Panc1 (cell line): Measurements from ENCODE around the gene CYP4F2.
"Not testable (repeated sequence)": the region's sequence is repeated elsewhere in the genome, so short reads cannot be mapped to it uniquely, and the experiment has no call there.

Source experiments
- POLR2AphosphoS5 ChIP-seq: IDR thresholded peaks from 2 replicates; pipeline ENCODE4 v1.6.1; 2012; ENCODE audit warnings: mild to moderate bottlenecking, low read depth, low read length, moderate library complexity
- SIN3A ChIP-seq: IDR thresholded peaks from 2 replicates; pipeline ENCODE4 v1.6.1; 2012; ENCODE audit warnings: low read depth, mild to moderate bottlenecking, low read length, moderate library complexity, borderline replicate concordance; ENCODE audit not compliant: insufficient read depth
- TCF7L2 ChIP-seq: IDR thresholded peaks from 2 replicates; pipeline ENCODE4 v1.6.1; 2011; ENCODE audit warnings: mild to moderate bottlenecking, low read depth, low read length, inconsistent platforms
- TF ChIP-seq, protein P1 (sequence below), 2 experiments: IDR thresholded peaks; 2 replicates each; pipeline ENCODE4 v1.6.1; 2011 to 2012; ENCODE audit warnings: low read depth in 2 of 2, control low read depth in 1 of 2, low read length in 1 of 2, mild to moderate bottlenecking in 1 of 2, moderate library complexity in 1 of 2; ENCODE audit not compliant: insufficient read depth in 1 of 2
- TF ChIP-seq, protein P2 (sequence below): fragments of 450-650 bp; IDR thresholded peaks from 2 replicates; pipeline ENCODE4 v1.5.1; 2017; ENCODE audit warnings: mild to moderate bottlenecking

DNA sequence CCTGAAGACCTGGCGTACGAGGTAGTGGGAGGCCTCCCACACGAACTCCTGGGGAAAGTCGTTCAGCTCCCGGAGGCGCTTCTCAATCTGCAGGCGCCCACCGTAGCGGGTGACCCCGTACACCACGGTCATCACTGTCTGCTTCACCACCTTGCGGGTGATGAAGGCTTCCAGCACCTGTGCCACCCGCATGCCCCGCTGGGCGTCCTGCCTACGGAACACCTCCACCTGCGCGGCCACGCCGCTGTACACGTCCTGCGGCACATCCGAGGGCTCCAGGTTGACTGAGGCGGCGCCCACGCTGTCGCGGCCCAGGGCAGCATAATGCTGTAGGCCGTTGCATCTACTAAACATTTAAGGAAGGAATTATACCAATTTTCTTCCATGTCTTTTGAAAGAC lies 5.0 kb upstream of the CYP4F2 start:
- TF ChIP-seq, protein P1, sequence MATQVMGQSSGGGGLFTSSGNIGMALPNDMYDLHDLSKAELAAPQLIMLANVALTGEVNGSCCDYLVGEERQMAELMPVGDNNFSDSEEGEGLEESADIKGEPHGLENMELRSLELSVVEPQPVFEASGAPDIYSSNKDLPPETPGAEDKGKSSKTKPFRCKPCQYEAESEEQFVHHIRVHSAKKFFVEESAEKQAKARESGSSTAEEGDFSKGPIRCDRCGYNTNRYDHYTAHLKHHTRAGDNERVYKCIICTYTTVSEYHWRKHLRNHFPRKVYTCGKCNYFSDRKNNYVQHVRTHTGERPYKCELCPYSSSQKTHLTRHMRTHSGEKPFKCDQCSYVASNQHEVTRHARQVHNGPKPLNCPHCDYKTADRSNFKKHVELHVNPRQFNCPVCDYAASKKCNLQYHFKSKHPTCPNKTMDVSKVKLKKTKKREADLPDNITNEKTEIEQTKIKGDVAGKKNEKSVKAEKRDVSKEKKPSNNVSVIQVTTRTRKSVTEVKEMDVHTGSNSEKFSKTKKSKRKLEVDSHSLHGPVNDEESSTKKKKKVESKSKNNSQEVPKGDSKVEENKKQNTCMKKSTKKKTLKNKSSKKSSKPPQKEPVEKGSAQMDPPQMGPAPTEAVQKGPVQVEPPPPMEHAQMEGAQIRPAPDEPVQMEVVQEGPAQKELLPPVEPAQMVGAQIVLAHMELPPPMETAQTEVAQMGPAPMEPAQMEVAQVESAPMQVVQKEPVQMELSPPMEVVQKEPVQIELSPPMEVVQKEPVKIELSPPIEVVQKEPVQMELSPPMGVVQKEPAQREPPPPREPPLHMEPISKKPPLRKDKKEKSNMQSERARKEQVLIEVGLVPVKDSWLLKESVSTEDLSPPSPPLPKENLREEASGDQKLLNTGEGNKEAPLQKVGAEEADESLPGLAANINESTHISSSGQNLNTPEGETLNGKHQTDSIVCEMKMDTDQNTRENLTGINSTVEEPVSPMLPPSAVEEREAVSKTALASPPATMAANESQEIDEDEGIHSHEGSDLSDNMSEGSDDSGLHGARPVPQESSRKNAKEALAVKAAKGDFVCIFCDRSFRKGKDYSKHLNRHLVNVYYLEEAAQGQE (IDR thresholded peaks at IDR 0.05; ENCODE audit: insufficient read depth in 1 of 2, low read depth in 2 of 2, low read length in 1 of 2): not testable (repeated sequence)
- TF ChIP-seq, protein P2, sequence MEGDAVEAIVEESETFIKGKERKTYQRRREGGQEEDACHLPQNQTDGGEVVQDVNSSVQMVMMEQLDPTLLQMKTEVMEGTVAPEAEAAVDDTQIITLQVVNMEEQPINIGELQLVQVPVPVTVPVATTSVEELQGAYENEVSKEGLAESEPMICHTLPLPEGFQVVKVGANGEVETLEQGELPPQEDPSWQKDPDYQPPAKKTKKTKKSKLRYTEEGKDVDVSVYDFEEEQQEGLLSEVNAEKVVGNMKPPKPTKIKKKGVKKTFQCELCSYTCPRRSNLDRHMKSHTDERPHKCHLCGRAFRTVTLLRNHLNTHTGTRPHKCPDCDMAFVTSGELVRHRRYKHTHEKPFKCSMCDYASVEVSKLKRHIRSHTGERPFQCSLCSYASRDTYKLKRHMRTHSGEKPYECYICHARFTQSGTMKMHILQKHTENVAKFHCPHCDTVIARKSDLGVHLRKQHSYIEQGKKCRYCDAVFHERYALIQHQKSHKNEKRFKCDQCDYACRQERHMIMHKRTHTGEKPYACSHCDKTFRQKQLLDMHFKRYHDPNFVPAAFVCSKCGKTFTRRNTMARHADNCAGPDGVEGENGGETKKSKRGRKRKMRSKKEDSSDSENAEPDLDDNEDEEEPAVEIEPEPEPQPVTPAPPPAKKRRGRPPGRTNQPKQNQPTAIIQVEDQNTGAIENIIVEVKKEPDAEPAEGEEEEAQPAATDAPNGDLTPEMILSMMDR: not testable (repeated sequence)
- not testable (repeated sequence) for TF ChIP-seq POLR2AphosphoS5, TCF7L2, SIN3A
